ENCODE measurements around the gene SGTA. TPM values are rescaled to one million over a fixed set of nuclear protein-coding genes. Genes with fewer than 3 reads are reported as not detected.

The SGTA gene
- total and polyA plus RNA-seq, 2 donors from 2014 or later = 50.4 to 66.2 TPM

DNA sequence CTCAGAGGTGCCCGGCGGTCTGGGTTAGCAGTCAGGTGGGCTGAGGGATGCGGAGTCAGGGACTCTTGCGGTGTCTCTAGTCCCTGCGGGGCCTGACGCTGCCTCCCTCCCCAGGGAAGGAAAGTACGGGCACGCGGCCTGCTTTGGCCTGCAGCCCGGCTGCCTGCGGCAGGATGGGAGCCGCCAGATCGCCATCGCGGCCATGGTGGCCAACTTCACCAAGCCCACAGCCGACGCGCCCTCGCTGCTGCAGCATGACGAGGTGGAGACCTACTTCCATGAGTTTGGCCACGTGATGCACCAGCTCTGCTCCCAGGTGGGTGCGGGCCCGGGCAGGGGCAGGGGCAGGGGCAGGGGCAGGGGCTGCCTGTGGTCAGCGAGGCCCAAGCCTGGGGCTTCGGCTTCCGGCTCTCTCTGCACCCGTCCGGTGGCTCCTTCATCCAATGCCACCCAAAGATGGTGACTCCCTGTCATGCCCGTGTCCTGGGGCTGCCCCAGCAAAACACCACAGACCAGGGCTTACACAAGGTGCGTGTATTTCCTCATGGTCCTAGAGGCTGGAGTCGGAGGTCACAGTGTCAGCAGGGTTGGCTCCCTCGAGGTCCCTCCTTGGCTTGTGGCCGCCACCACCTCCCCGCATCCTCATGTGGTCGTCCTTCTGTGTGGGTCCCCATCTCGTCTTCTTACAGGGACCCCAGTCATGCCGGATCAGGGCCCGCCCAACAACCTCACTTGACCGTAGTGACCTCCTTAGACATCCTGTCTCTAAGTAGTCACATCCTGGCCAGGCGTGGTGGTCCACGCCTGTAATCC, 25.3 kb upstream of the SGTA start:
- DNase-seq (peak in 1 of 5 donors; percentile 66), FAIRE-seq (no peak)
- H3K36me3 ChIP-seq (ENCODE audit: control insufficient read depth in 2 of 3, insufficient read depth in 3 of 3, low read length in 3 of 3) = peaks cover 0 to 5% (median 3%) of the 10 kb centered on the region in 3 donors
- H3K4me1 ChIP-seq (ENCODE audit: control insufficient read depth in 2 of 3, insufficient read depth in 2 of 3, low read depth in 1 of 3, low read length in 3 of 3) = no peaks in the 10 kb centered on the region
- H3K27ac ChIP-seq (ENCODE audit: low read depth in 2 of 2, low read length in 2 of 2) = no peak overlapping the region
- H3K27me3 ChIP-seq (ENCODE audit: control insufficient read depth, insufficient read depth, low read length) = no peaks in the 10 kb centered on the region
- TF ChIP-seq CTCF (IDR thresholded peaks at IDR 0.05; ENCODE audit: borderline replicate concordance, extremely low read depth, insufficient read depth) = no peak
- intact Hi-C loops (cut with DNase I) = no loop called here
- no peak overlapping the region for H3K9ac ChIP-seq (ENCODE audit: low read length in 3 of 3)
- no peaks in the 10 kb centered on the region for H3K9me3 ChIP-seq (ENCODE audit: control insufficient read depth in 2 of 3, insufficient read depth in 1 of 3, low read length in 3 of 3)
- no peak overlapping the region for H3K4me3 ChIP-seq (ENCODE audit: low read length in 3 of 3)

DNA sequence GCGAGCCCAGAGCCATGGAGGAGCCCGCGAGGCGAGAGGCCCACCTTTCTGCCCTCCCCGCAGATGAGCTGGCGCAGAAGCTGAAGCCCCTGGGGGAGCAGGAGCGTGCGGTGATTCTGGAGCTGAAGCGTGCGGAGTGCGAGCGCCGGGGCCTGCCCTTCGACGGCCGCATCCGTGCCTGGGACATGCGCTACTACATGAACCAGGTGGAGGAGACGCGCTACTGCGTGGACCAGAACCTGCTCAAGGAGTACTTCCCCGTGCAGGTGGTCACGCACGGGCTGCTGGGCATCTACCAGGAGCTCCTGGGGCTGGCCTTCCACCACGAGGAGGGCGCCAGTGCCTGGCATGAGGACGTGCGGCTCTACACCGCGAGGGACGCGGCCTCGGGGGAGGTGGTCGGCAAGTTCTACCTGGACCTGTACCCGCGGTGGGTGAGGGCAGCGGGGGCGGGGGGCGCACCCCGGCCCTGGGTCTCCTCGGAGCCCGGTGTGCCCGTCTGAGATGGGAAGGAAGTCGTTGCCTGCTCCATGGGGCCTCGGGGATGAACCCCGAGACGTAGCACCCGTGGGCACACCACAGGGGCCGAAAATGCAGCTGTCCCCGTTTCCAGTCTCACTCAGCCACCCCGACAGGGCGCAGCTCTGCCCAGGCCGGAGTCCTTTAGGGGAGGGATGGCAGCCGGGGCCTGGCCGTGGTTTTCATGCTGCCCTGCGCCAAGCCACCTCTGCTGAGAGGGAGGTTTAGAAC, 24.5 kb upstream of the SGTA start:
- H3K36me3 ChIP-seq (ENCODE audit: control insufficient read depth in 2 of 3, insufficient read depth in 3 of 3, low read length in 3 of 3) = peaks cover 1 to 5% (median 3%) of the 10 kb centered on the region in 3 donors
- no peak for TF ChIP-seq CTCF (IDR thresholded peaks at IDR 0.05; ENCODE audit: borderline replicate concordance, extremely low read depth, insufficient read depth)
- H3K27ac ChIP-seq (ENCODE audit: low read depth in 2 of 2, low read length in 2 of 2) = no peak overlapping the region
- H3K9ac ChIP-seq (ENCODE audit: low read length in 3 of 3) = no peak overlapping the region
- H3K9me3 ChIP-seq (ENCODE audit: control insufficient read depth in 2 of 3, insufficient read depth in 1 of 3, low read length in 3 of 3) = no peaks in the 10 kb centered on the region
- H3K4me3 ChIP-seq (ENCODE audit: low read length in 3 of 3) = no peak overlapping the region
- intact Hi-C loops (cut with DNase I) = no loop called here
- FAIRE-seq (no peak), DNase-seq (peak in 1 of 5 donors; percentile 67)
- no peaks in the 10 kb centered on the region for H3K4me1 ChIP-seq (ENCODE audit: control insufficient read depth in 2 of 3, insufficient read depth in 2 of 3, low read depth in 1 of 3, low read length in 3 of 3)
- H3K27me3 ChIP-seq (ENCODE audit: control insufficient read depth, insufficient read depth, low read length) = no peaks in the 10 kb centered on the region

- H3K4me1 ChIP-seq (ENCODE audit: control insufficient read depth in 2 of 3, insufficient read depth in 2 of 3, low read depth in 1 of 3, low read length in 3 of 3) = no peaks in the 10 kb centered on the region
- no peaks in the 10 kb centered on the region for H3K27me3 ChIP-seq (ENCODE audit: control insufficient read depth, insufficient read depth, low read length)
- TF ChIP-seq CTCF (IDR thresholded peaks at IDR 0.05; ENCODE audit: borderline replicate concordance, extremely low read depth, insufficient read depth) = no peak
- no peak overlapping the region for H3K27ac ChIP-seq (ENCODE audit: low read depth in 2 of 2, low read length in 2 of 2)
- H3K9ac ChIP-seq (ENCODE audit: low read length in 3 of 3) = no peak overlapping the region
- H3K36me3 ChIP-seq (ENCODE audit: control insufficient read depth in 2 of 3, insufficient read depth in 3 of 3, low read length in 3 of 3) = peaks cover 2 to 5% (median 3%) of the 10 kb centered on the region in 3 donors
- H3K4me3 ChIP-seq (ENCODE audit: low read length in 3 of 3) = no peak overlapping the region
- DNase-seq (no peak), FAIRE-seq (no peak)
- H3K9me3 ChIP-seq (ENCODE audit: control insufficient read depth in 2 of 3, insufficient read depth in 1 of 3, low read length in 3 of 3) = no peaks in the 10 kb centered on the region
- intact Hi-C loops (cut with DNase I) = no loop called here
Measured at GRCh38 chr19:2806736-2807378, 23.8 kb upstream of the SGTA start.

All from kidney (tissue), 14 donors.